Raji (cell line): ENCODE measurements around the gene CTNND2.

Experiments
- POLR2A ChIP-seq: IDR thresholded peaks from 2 replicates; pipeline ENCODE4 v1.6.1; 2011; ENCODE audit warnings: low read depth, low read length, control low read depth; ENCODE audit not compliant: insufficient read depth

CTNND2 gene

DNA sequence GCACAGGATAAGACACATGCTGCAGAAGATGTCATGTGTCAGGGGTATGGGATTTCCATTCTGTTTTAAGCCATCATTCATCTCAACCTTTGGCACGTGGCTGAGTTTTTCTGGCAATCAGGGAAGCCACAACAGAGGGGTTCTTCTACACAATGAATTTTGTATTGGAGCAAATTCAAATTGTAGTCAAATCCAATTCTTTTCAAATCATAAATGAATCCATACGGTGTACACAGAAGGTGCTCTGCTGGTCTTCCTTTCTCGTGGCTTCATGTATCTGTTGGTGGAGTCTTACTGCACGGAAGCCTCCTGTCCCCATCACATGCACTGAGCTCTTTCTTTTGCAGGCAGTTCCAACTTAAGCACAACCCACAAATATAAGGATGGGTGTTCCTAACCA, 706.5 kb downstream of the CTNND2 start:
- no peak for TF ChIP-seq POLR2A

GRCh38 chr5:11191673-11192072, 712.6 kb downstream of the CTNND2 start:
- no peak for TF ChIP-seq POLR2A

DNA sequence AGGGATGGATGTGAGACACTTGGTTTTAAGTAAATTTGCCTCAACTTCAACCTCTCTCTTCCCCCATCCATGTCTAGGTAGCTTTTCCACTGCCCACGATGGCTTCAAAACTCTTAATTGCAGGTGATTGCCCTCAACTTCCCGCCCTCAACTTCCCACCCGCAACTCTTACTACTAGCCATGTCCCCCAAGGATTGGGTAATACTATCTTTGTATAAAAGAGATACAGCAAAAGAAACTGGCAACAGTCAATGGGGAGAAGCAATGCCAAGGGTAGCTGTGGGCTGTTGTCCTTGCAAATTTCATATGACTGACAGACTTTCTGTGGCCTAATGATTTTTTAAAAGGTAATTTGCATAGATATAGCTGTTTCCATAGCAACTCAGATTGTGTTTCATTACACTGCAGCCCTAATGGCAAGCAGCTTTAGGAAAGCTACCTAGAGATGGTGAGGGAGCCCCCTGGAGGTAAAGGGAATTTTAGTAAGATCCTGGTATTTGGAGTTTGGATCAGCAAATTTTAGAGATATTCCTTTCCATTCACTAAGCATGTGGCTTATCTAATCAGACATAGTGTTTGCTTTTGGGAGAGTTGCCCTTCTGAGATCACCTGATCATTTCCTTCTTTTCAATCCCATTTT, 721.7 kb downstream of the CTNND2 start:
- TF ChIP-seq POLR2A, result no peak

DNA sequence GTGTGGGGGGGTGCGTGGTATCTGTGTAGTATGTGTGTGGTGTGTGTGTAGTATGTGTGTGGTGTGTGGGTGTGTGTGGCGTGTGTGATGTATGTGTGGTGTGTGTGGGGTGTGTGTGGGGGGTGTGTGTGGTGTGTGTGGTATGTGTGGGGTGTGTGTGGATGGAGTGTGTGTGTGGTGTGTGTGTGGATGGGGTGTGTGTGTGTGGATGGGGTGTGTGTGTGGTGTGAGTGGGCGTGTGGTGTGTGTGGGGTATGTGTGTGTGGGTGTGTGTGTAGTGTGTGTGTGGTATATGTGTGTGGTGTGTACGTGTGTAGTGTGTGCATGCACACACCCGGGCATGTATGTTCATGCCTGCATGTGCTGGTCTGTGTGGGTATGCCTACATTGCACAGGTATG, 722.3 kb downstream of the CTNND2 start:
- TF ChIP-seq POLR2A, result no peak

DNA sequence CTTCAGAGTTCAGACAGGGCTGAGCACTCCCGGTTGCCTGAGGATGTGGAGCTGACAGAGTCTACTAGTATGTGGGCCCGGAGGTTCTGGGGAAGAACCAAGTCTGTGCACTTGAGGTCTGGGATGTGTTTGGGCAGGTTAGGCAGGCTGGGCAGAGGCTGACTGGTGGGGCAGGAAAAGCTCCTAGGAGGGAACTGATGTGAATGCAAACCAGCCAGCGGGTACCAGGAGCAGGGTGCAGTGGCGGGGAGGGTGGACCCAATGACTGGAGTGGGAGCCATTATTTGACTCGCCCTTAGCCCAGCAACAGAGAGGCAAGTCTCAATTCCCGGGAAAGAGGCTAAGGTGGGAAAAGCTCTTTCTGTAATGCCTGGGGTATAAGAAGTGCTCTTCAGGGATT, 723.4 kb downstream of the CTNND2 start:
- no peak for TF ChIP-seq POLR2A

GRCh38 chr5:11177999-11178711, 726.1 kb downstream of the CTNND2 start:
- TF ChIP-seq POLR2A, result no peak

GRCh38 chr5:11174591-11174990, 729.7 kb downstream of the CTNND2 start:
- no peak for TF ChIP-seq POLR2A

- TF ChIP-seq POLR2A, result no peak
These were observed 731.8 kb downstream of the CTNND2 start for GRCh38 chr5:11172484-11172883.

DNA sequence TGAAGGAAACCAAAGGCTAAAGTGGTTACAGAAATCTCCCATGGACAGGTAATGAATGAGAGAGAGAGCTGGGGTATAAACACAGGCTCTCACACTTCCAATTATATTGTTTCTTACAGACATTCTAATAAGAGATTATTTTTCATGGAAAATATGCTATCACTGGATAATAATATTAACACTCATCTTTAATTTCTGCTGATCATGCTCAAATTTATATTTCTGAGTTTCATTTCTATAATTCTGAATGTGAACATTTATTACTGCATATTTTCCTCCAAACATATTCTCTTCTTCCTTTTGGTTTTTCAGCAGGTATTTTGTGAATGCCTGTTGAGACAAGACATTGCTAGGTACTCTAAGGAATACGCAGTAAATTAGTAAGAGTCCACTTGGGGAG, 733.0 kb downstream of the CTNND2 start:
- no peak for TF ChIP-seq POLR2A

- no peak for TF ChIP-seq POLR2A
These were observed 737.3 kb downstream of the CTNND2 start for GRCh38 chr5:11166923-11167322.

DNA sequence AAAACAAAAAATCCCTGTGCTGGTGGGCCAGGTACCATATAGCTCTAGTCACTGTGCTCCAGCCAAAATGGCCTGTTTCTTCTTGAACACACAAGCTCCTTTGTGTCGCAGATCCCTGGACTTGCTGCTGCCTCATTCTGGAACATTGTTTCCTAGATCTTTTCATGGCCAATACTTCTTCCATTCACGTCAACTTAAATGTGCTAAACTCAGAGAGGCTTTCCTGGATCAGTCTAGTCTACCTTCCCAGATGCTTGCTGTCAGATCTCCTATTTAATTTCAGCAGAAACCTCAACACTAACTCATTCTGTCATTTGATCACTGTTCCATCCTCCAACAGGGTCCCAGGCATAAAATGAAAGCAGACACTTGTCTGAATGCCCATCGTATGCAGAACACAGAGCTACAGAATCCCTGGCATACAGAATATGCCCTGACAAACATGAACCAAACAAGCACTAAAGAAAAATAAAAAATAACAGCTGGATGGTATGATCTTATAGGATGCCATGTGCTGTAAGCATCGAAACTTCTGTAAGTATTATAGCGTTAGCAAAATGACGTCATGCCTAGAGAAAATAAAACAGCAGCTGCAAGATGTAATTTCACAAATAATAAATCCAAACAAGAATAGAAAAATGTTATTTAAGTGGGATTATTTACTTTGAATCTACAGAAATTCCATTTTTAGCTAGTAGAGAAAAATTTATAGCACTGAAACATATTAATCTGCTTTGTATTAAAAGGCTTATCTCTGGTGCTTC, 739.5 kb downstream of the CTNND2 start:
- no peak for TF ChIP-seq POLR2A

DNA sequence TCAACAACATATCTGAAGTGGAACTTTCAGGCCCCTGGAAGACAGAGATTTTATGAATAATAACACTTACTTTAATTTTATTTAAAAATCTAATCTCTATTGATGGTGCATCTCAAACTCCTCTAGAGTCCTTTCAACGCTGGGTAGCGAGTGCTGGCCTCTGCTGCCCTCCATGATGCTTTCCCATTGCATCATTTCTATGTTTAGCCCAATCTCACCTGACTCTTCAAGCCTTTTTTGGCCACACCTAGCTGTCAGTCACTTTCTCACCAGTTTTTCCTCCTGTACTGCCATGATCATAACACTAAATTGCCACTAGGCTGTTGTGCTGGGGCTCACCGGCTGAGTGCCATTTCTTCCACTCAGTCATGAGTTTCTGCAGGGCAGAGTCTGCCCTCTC, 747.1 kb downstream of the CTNND2 start:
- TF ChIP-seq POLR2A, result no peak

DNA sequence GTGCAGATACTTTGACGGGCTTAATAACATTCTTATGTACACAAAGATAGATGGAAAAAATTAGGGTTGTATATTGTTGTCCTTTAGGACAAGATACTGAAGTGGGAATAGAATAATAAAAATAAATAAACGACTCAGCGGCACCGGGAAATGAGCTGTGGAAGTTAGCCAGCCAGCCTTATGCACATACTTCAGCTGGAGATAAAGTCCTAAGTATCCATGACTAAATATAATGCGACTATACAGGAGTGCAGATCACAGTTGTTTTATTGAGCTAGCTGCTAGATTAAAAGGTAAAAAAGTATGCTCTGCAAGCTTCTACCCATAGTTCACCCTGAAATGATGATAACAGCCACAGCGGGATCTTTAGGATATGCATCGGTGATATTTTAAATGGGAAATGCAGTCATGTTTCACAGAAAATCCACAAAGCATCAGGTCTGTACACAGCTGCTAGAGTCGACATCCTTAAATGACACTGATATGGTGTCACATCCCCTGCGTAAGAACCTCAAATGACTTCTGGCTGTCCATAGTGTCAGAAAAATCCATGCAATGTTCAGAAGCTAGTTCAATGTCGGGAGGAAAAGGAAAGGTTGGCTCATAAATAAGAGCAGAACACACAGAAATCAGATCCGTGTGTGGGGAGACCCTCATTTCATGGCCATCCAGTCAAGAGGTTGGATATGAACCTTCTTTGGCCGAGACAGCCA, 750.4 kb downstream of the CTNND2 start:
- no peak for TF ChIP-seq POLR2A

DNA sequence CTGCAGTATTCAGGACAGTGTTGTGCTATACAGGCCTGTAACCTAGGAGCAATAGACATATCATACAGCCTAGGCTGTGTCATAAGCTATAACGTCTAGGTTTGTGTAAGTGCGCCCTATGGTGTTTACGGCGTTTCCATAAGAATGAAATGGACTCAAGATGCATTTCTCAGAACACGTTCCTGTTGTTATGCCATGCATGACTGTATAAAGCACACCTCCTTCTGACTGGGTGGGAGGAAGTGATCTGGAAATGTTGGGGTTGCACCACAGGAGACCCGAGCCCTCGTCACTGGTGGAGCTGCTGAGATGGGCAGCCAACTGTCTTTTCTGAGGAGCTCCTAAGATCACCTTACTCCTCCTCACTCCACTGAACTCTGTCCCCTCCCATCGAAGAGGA, 751.9 kb downstream of the CTNND2 start:
- no peak for TF ChIP-seq POLR2A

GRCh38 chr5:11150976-11151375, 753.3 kb downstream of the CTNND2 start:
- TF ChIP-seq POLR2A, result no peak
